CD14-positive monocyte (primary cell): ENCODE data around the gene AFDN. TPM values are rescaled to one million over a fixed set of nuclear protein-coding genes. Genes with fewer than 3 reads are reported as not detected.
A peak's percentile ranks its signal among the peaks of the same experiment; 100 is the strongest.

Experiments
- DNase-seq, 3 donors: peaks; one replicate each; pipeline ENCODE4 v3.0.0-alpha.2; 2011 to 2022
- H2AFZ ChIP-seq: 2 replicates; pipeline ENCODE4 v1.6.0; 2012; ENCODE audit warnings: mild to moderate bottlenecking, low read depth, low read length, inconsistent platforms; ENCODE audit not compliant: insufficient read depth, poor library complexity, severe bottlenecking
- H3K27ac ChIP-seq, 2 donors: 1 replicate in 1 of 2; 2 replicates in 1 of 2; pipeline ENCODE4 v1.5.1; 2012 to 2013; ENCODE audit warnings: low read length in 2 of 2, control low read depth in 1 of 2, inconsistent platforms in 1 of 2, low read depth in 1 of 2, mild to moderate bottlenecking in 1 of 2
- H3K27me3 ChIP-seq, 2 donors: one replicate each; pipeline versions ENCODE4 v1.6.0 to v1.6.1; 2011 to 2013; ENCODE audit warnings: low read length in 2 of 2; ENCODE audit not compliant: control insufficient read depth in 2 of 2, insufficient read depth in 2 of 2
- H3K36me3 ChIP-seq, 2 donors: replicated peaks in 1 of 2; 1 replicate in 1 of 2; 2 replicates in 1 of 2; pipeline versions ENCODE4 v1.5.1 to v1.6.1; 2012 to 2013; ENCODE audit warnings: low read length in 2 of 2, control low read depth in 1 of 2, inconsistent platforms in 1 of 2, mild to moderate bottlenecking in 1 of 2; ENCODE audit not compliant: insufficient read depth in 2 of 2, control insufficient read depth in 1 of 2
- H3K4me1 ChIP-seq, 2 donors: 1 replicate in 1 of 2; 2 replicates in 1 of 2; pipeline versions ENCODE4 v1.5.1 to v1.6.1; 2012 to 2013; ENCODE audit warnings: low read length in 2 of 2, control low read depth in 1 of 2, inconsistent platforms in 1 of 2, mild to moderate bottlenecking in 1 of 2, moderate library complexity in 1 of 2; ENCODE audit not compliant: insufficient read depth in 2 of 2, control insufficient read depth in 1 of 2
- H3K4me2 ChIP-seq: replicated peaks from 2 replicates; pipeline ENCODE3; 2012; ENCODE audit warnings: low read length, moderate library complexity, mild to moderate bottlenecking; ENCODE audit not compliant: poor library complexity, severe bottlenecking; ENCODE audit errors: extremely low read depth
- H3K4me3 ChIP-seq, 3 experiments: fragments of 200-600 bp in 1 of 3; sonication (generic) in 1 of 3; replicated peaks in 1 of 3; 1 replicate in 2 of 3; 2 replicates in 1 of 3; pipeline ENCODE4 v1.5.1; 2011 to 2013; ENCODE audit warnings: low read length in 3 of 3, mild to moderate bottlenecking in 3 of 3, control low read depth in 2 of 3, low read depth in 2 of 3, inconsistent platforms in 1 of 3, moderate library complexity in 1 of 3
- H3K79me2 ChIP-seq: 2 replicates; pipeline ENCODE4 v1.6.0; 2012; ENCODE audit warnings: mild to moderate bottlenecking, control low read depth, inconsistent platforms, low read length, moderate library complexity; ENCODE audit not compliant: insufficient read depth
- H3K9ac ChIP-seq: 2 replicates; pipeline ENCODE4 v1.6.0; 2017; ENCODE audit warnings: low read length, mild to moderate bottlenecking; ENCODE audit not compliant: insufficient read depth, poor library complexity, severe bottlenecking
- H3K9me3 ChIP-seq, 2 donors: replicated peaks in 1 of 2; 1 replicate in 1 of 2; 2 replicates in 1 of 2; pipeline versions ENCODE4 v1.5.1 to v1.6.1; 2012 to 2013; ENCODE audit warnings: low read length in 2 of 2, control low read depth in 1 of 2; ENCODE audit not compliant: control insufficient read depth in 1 of 2, insufficient read depth in 1 of 2
- H4K20me1 ChIP-seq: 2 replicates; pipeline ENCODE4 v1.6.0; 2012; ENCODE audit warnings: mild to moderate bottlenecking, low read length, control low read depth, moderate library complexity; ENCODE audit not compliant: insufficient read depth
- H3K27ac Mint-ChIP-seq, 7 donors: one replicate each; pipeline ENCODE4 v1.8.0; 2020; ENCODE audit warnings: mild to moderate bottlenecking in 7 of 7, mixed read lengths in 7 of 7, moderate library complexity in 6 of 7, inconsistent platforms in 2 of 7
- H3K27me3 Mint-ChIP-seq, 3 donors: one replicate each; pipeline ENCODE4 v1.8.0; 2021 to 2022; ENCODE audit warnings: low read depth in 3 of 3, mild to moderate bottlenecking in 3 of 3, mixed read lengths in 3 of 3, moderate library complexity in 3 of 3, inconsistent platforms in 1 of 3
- H3K36me3 Mint-ChIP-seq, 2 donors: one replicate each; pipeline ENCODE4 v1.8.0; 2020; ENCODE audit warnings: mixed read lengths in 2 of 2, inconsistent platforms in 1 of 2, mild to moderate bottlenecking in 1 of 2
- H3K4me1 Mint-ChIP-seq: one replicate; pipeline ENCODE4 v1.8.0; 2020; ENCODE audit warnings: mild to moderate bottlenecking, mixed read lengths
- H3K4me3 Mint-ChIP-seq, 2 donors: one replicate each; pipeline ENCODE4 v1.8.0; 2020; ENCODE audit warnings: mild to moderate bottlenecking in 2 of 2, mixed read lengths in 2 of 2, moderate library complexity in 1 of 2
- H3K9me3 Mint-ChIP-seq, 7 donors: one replicate each; pipeline ENCODE4 v1.8.0; 2020 to 2022; ENCODE audit warnings: mixed read lengths in 7 of 7, mild to moderate bottlenecking in 6 of 7, moderate library complexity in 6 of 7, inconsistent platforms in 2 of 7
- CTCF ChIP-seq: fragments of 200-600 bp; IDR thresholded peaks from one replicate; pipeline ENCODE4 v1.8.0; 2022; ENCODE audit warnings: antibody characterized with exemption, mild to moderate bottlenecking
- whole genome bisulfite sequencing: methylation state at CpG from one replicate; pipeline ENCODE4 v1.1.5; 2013; ENCODE audit warnings: missing lambda C conversion rate; ENCODE audit not compliant: insufficient coverage; 5-methylcytosine and 5-hydroxymethylcytosine counted together
- intact Hi-C, 2 donors: fragments of 100-400 bp; cut with micrococcal nuclease; formaldehyde crosslinking; loops; one replicate each; pipeline versions ENCODE4 v1.15.0 to v1.15.1; 2023
- polyA plus RNA-seq, 3 donors: library from polyadenylated mRNA; depleted of rRNA in 1 of 3; unstranded in 2 of 3; stranded (reverse) in 1 of 3; fragments of 300-500 nt in 2 of 3; fragments of >200 nt in 1 of 3; fragmentation: Illumina TruSeq in 2 of 3; gene quantifications; 1 replicate in 2 of 3; 2 replicates in 1 of 3; pipeline ENCODE4 v1.2.3, GENCODE V29; 2012 to 2021

AFDN gene
- polyA plus RNA-seq, 3 donors, result 0.03 to 1.5 TPM; not detected in 1

GRCh38 chr6:168013250-168013915 lies 186.7 kb downstream of the AFDN start:
- Mint-ChIP-seq H3K36me3 (no peaks in the 10 kb centered on the region), H3K27ac (peak overlapping the region in 1 of 7 donors; percentile 11), H3K9me3 (peaks cover 19 to 42% (median 39%) of the 10 kb centered on the region in 7 donors), H3K27me3 (peaks cover 0 to 6% (median 0%) of the 10 kb centered on the region in 3 donors), H3K4me1 (no peaks in the 10 kb centered on the region), H3K4me3 (no peak overlapping the region)
- no peak overlapping the region for H3K4me2 ChIP-seq
- H3K79me2 ChIP-seq, result no peaks in the 10 kb centered on the region
- WGBS, result 82% methylated on average over 6 of the region's 7 CpGs
- H3K4me3 ChIP-seq, result no peak overlapping the region
- no peaks in the 10 kb centered on the region for H3K36me3 ChIP-seq
- no peaks in the 10 kb centered on the region for H3K4me1 ChIP-seq
- H2AFZ ChIP-seq, result no peak overlapping the region
- H3K27me3 ChIP-seq, result no peaks in the 10 kb centered on the region
- no peak overlapping the region for H3K27ac ChIP-seq
- peaks cover 32 to 38% of the 10 kb centered on the region in 2 donors for H3K9me3 ChIP-seq
- no peak for DNase-seq
- H3K9ac ChIP-seq, result no peak overlapping the region
- no peaks in the 10 kb centered on the region for H4K20me1 ChIP-seq
- no peak for TF ChIP-seq CTCF
- intact Hi-C loops, result no loop called here

GRCh38 chr6:168014428-168014827 lies 187.7 kb downstream of the AFDN start:
- no peaks in the 10 kb centered on the region for H3K36me3 ChIP-seq
- Mint-ChIP-seq H3K4me1 (no peaks in the 10 kb centered on the region), H3K9me3 (peaks cover 19 to 45% (median 42%) of the 10 kb centered on the region in 7 donors), H3K4me3 (no peak overlapping the region), H3K27me3 (peaks cover 0 to 6% (median 0%) of the 10 kb centered on the region in 3 donors), H3K36me3 (no peaks in the 10 kb centered on the region), H3K27ac (no peak overlapping the region)
- H3K9ac ChIP-seq, result no peak overlapping the region
- no peak overlapping the region for H3K4me2 ChIP-seq
- H3K79me2 ChIP-seq, result no peaks in the 10 kb centered on the region
- intact Hi-C loops, result no loop called here
- no peak overlapping the region for H3K4me3 ChIP-seq
- WGBS, result no CpG with 5 or more reads among the region's 6 CpGs
- H3K4me1 ChIP-seq, result no peaks in the 10 kb centered on the region
- H3K27me3 ChIP-seq, result no peaks in the 10 kb centered on the region
- no peak for TF ChIP-seq CTCF
- DNase-seq, result no peak
- no peaks in the 10 kb centered on the region for H4K20me1 ChIP-seq
- no peak overlapping the region for H3K27ac ChIP-seq
- peaks cover 32 to 44% of the 10 kb centered on the region in 2 donors for H3K9me3 ChIP-seq
- H2AFZ ChIP-seq, result no peak overlapping the region
